K562 (cell line): ENCODE measurements around the gene LMAN2. TPM values are rescaled to one million over a fixed set of nuclear protein-coding genes. Genes with fewer than 3 reads are reported as not detected.

Source experiments
- ATAC-seq: fragments of 200-7000 bp; cut with Tn5 transposase; 3 replicates; pipeline ENCODE4 v1.9.1; 2020; ENCODE audit warnings: moderate library complexity
- BruUV-seq: library from RNA; stranded (reverse); fragments of 400-500 nt; replicated peaks from 2 replicates; lab custom pipeline; 2021; lab: Mats Ljungman, UMichigan
- CTCF ChIA-PET: fragments of 300-600 bp; formaldehyde crosslinking; extraction: SDS; loops from one replicate; lab custom pipeline; 2021; ENCODE audit warnings: low intra/inter-chr PET ratio; lab: Yijun Ruan, JAX
- POLR2A ChIA-PET: fragments of 300-600, 350-650 bp; sonication (Branson Sonifier 250); formaldehyde crosslinking; extraction: SDS; loops from one replicate; lab custom pipeline; 2021; ENCODE audit warnings: antibody characterized with exemption, inconsistent platforms; lab: Yijun Ruan, JAX
- DNase-seq, 4 experiments: peaks; one replicate each; pipeline versions ENCODE4 v3.0.0 to v3.0.0-alpha.2; 2011 to 2018; ENCODE audit warnings: low spot score in 3 of 4, mixed read lengths in 3 of 4; ENCODE audit errors: extremely low read depth in 1 of 4
- FAIRE-seq: peaks from 2 replicates; lab custom pipeline; 2011; peaks lifted over from hg19 to GRCh38; lab: Jason Lieb, UNC
- H2AFZ ChIP-seq: 2 replicates; pipeline ENCODE4 v1.6.0; 2011; ENCODE audit warnings: low read depth, low read length, control low read depth, inconsistent platforms
- H3K27ac ChIP-seq: fragments of 200-600 bp; 3 replicates; pipeline ENCODE4 v1.8.0; 2011; ENCODE audit warnings: low read depth, mild to moderate bottlenecking, control low read depth, inconsistent platforms, low read length, moderate library complexity, mixed read lengths; ENCODE audit errors: extremely low read depth
- H3K27me3 ChIP-seq, 2 experiments: fragments of 300-600 bp in 1 of 2; 2 replicates in 1 of 2; 3 replicates in 1 of 2; pipeline versions ENCODE4 v1.6.0 to v1.8.0; 2011; ENCODE audit warnings: inconsistent platforms in 2 of 2, low read length in 2 of 2, mild to moderate bottlenecking in 1 of 2, mixed read lengths in 1 of 2, moderate library complexity in 1 of 2; ENCODE audit not compliant: control insufficient read depth in 2 of 2, insufficient read depth in 2 of 2
- H3K36me3 ChIP-seq: fragments of 300-600 bp; 3 replicates; pipeline ENCODE4 v1.8.0; 2011; ENCODE audit warnings: mild to moderate bottlenecking, low read length, inconsistent platforms; ENCODE audit not compliant: control insufficient read depth, insufficient read depth
- H3K4me1 ChIP-seq, 2 experiments: fragments of 200-600 bp in 1 of 2; replicated peaks in 1 of 2; 2 replicates in 1 of 2; 3 replicates in 1 of 2; pipeline versions ENCODE4 v1.5.1 to v1.8.0; 2011; ENCODE audit warnings: inconsistent platforms in 2 of 2, low read length in 2 of 2, mild to moderate bottlenecking in 1 of 2, mixed read lengths in 1 of 2, moderate library complexity in 1 of 2; ENCODE audit not compliant: control insufficient read depth in 2 of 2, insufficient read depth in 2 of 2
- H3K4me2 ChIP-seq: 2 replicates; pipeline ENCODE4 v1.6.1; 2011; ENCODE audit warnings: low read length, control low read depth, inconsistent platforms, mixed read lengths; ENCODE audit not compliant: insufficient read depth
- H3K4me3 ChIP-seq: fragments of 200-600 bp; sonication (generic), shearing (Covaris generic); 2 replicates; pipeline ENCODE4 v1.5.1; 2016; ENCODE audit warnings: control low read depth, inconsistent platforms
- H3K79me2 ChIP-seq: fragments of 200-600 bp; 3 replicates; pipeline ENCODE4 v1.8.0; 2011; ENCODE audit warnings: low read length, inconsistent platforms; ENCODE audit not compliant: control insufficient read depth, insufficient read depth
- H3K9ac ChIP-seq, 2 experiments: 2 replicates each; pipeline versions ENCODE4 v1.6.0 to v1.6.1; 2011; ENCODE audit warnings: low read depth in 2 of 2, low read length in 2 of 2, control low read depth in 1 of 2, inconsistent platforms in 1 of 2, mild to moderate bottlenecking in 1 of 2, mixed read lengths in 1 of 2; ENCODE audit not compliant: insufficient read depth in 1 of 2
- H3K9me1 ChIP-seq: one replicate; pipeline ENCODE4 v1.6.0; 2011; ENCODE audit warnings: inconsistent platforms, mild to moderate bottlenecking, low read length, moderate library complexity; ENCODE audit not compliant: control insufficient read depth, insufficient read depth
- H3K9me3 ChIP-seq: replicated peaks from 2 replicates; pipeline ENCODE4 v1.5.1; 2011; ENCODE audit warnings: low read depth, low read length, inconsistent platforms; ENCODE audit not compliant: control insufficient read depth, insufficient read depth
- H4K20me1 ChIP-seq: replicated peaks from 2 replicates; pipeline ENCODE4 v1.6.1; 2011; ENCODE audit warnings: low read length, inconsistent platforms, mixed read lengths; ENCODE audit not compliant: control insufficient read depth, insufficient read depth
- POLR2A ChIP-seq: fragments of 450-650 bp; conservative IDR thresholded peaks from 2 replicates; pipeline ENCODE4 v1.6.1; 2016
- POLR2G ChIP-seq: fragments of 200-400 bp; formaldehyde crosslinking; IDR thresholded peaks from 2 replicates; pipeline ENCODE4 v1.6.1; 2017; ENCODE audit warnings: low read depth, mild to moderate bottlenecking, antibody characterized with exemption, low read length, moderate library complexity
- PRMT5 ChIP-seq: sonication (generic); formaldehyde crosslinking; IDR thresholded peaks from 2 replicates; pipeline ENCODE4 v1.5.0; 2020; ENCODE audit warnings: missing genetic modification reagents
- WGBS: fragments of 100-300 bp; shearing (Covaris generic); methylation state at CpG from one replicate; pipeline ENCODE4 v1.1.6; 2016; ENCODE audit warnings: low coverage, mixed read lengths; ENCODE audit not compliant: insufficient coverage; ENCODE audit errors: missing lambda C conversion rate; 5-methylcytosine and 5-hydroxymethylcytosine counted together
- in situ Hi-C: fragments of 300-500 bp; cut with MboI; formaldehyde crosslinking; loops from 4 replicates; pipeline ENCODE4 v1.15.0; 2018; ENCODE audit warnings: inconsistent platforms, mixed read lengths
- intact Hi-C: fragments of 100-400 bp; cut with micrococcal nuclease; formaldehyde crosslinking; loops from 2 replicates; pipeline ENCODE4 v1.14.2; 2022
- polyA plus RNA-seq, 8 experiments: library from polyadenylated mRNA; depleted of rRNA in 4 of 8; stranded (reverse) in 5 of 8; unstranded in 3 of 8; fragments of >200 nt; fragmentation: Nextera tagmentation in 2 of 8; fragmentation: Illumina TruSeq in 1 of 8; extraction: Ambion mirVana in 2 of 8; extraction: Trizol in 1 of 8; gene quantifications; 2 replicates each; pipeline versions ENCODE4 v1.2.1 to v1.2.3, GENCODE V29; 2011 to 2014; ENCODE audit warnings: inconsistent platforms in 1 of 8, missing spikeins in 1 of 8
- total RNA-seq, 7 experiments: library from RNA; depleted of rRNA in 6 of 7; stranded (reverse); fragments of >200 nt in 6 of 7; fragmentation: Illumina TruSeq in 2 of 7; extraction: Trizol in 2 of 7; gene quantifications; 2 replicates each; pipeline versions ENCODE4 v1.2.1 to v1.2.3, GENCODE V29; 2011 to 2021; ENCODE audit warnings: low replicate concordance in 1 of 7
- TF ChIP-seq, protein P1 (sequence below): fragments of 250-450 bp; sonication (Bioruptor Pico); IDR thresholded peaks from 2 replicates; pipeline ENCODE4 v1.8.0; 2021; ENCODE audit warnings: borderline replicate concordance, mild to moderate bottlenecking, moderate library complexity; ENCODE audit not compliant: poor library complexity, severe bottlenecking

LMAN2 gene
- total and polyA plus RNA-seq, 9 of the 15 experiments (the other 6 are each of a cell fraction or from before 2014, with no cell fraction given) = 2.7 to 254 (median 136) TPM

DNA sequence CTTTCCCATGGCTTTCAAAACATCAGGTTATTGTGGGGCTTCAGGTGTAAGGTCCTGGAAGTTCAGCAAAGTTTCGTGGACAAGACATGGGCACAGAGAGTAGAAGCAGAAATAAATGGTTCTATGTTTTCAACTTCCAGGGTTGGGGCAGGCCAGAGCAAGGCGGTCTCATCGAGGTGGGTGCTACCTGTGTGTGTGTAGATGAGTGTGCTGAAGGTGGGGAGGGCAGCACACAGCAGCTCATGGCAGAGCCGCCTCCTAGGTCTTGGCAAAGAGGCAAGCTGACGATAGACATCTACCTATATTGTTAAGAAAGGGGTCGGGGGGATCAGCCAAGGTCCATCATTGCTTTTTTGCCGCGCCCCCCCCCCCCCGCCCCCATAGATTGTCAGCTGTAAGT, 51.8 kb downstream of the LMAN2 start:
- in situ Hi-C loops (no loop called here), intact Hi-C loops (loop anchor here (1.0 to 5.0 kb wide), 2 partner anchors 167 to 185 kb away; partner anchors contain the start of gene NSD1)
- 84% methylated on average over 8 of the region's 9 CpGs for WGBS
- H3K4me1 ChIP-seq = peaks cover 16 to 26% of the 10 kb centered on the region in 2 experiments
- BruUV-seq = no TSS peak
- H2AFZ ChIP-seq = no peak overlapping the region
- no peaks in the 10 kb centered on the region for H3K27me3 ChIP-seq
- H3K4me2 ChIP-seq = no peak overlapping the region
- ChIA-PET CTCF (no interaction called here), POLR2A (interaction anchor here (1.1 to 1.2 kb wide), 2 partner anchors 11 to 52 kb away, joined by 3 to 5 read pairs; partner anchors contain the start of gene LMAN2)
- H3K27ac ChIP-seq = peak overlapping the region; percentile 16; the same call in 1 of the 3 replicates
- H3K4me3 ChIP-seq = no peak overlapping the region
- peak overlapping the region in 1 of 2 experiments; percentile 78; a peak in 2 of 4 replicates for H3K9ac ChIP-seq
- peaks cover 33% of the 10 kb centered on the region for H3K79me2 ChIP-seq
- TF ChIP-seq POLR2G = 0 out of 2 replicates have a peak, but pooled peaks have one; percentile 19
- TF ChIP-seq, protein P1, sequence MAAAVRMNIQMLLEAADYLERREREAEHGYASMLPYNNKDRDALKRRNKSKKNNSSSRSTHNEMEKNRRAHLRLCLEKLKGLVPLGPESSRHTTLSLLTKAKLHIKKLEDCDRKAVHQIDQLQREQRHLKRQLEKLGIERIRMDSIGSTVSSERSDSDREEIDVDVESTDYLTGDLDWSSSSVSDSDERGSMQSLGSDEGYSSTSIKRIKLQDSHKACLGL = no peak
- peaks cover 58% of the 10 kb centered on the region for H3K36me3 ChIP-seq
- no peaks in the 10 kb centered on the region for H3K9me3 ChIP-seq
- peaks cover 10% of the 10 kb centered on the region; the same call in 1 of the 2 replicates for H4K20me1 ChIP-seq
- H3K9me1 ChIP-seq = no peaks in the 10 kb centered on the region
- ATAC-seq (no peak), FAIRE-seq (no peak), DNase-seq (no peak)

DNA sequence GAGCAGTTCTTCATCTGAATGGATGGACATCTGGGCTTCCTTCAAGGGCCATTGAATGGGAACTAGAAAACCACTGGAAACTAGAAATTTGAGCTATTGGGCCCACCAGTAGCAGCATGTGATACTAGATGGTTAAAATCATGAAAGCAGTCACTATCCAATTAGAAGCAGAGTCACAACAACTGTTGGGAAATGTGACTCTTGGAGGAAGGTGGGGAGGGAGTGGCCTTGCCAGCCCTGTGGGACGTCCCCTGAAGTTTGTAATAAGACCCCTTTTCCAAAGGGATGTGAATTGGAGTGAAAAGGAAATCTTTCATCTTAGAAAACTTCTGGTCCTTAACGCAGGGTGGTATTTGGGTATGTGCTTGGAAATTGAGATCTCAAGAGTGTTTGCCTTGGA, 53.5 kb downstream of the LMAN2 start:
- POLR2A ChIA-PET = interaction anchor here (0.5 to 1.8 kb wide), 7 partner anchors 9 to 38 kb away, joined by 3 to 6 read pairs (median 3); no protein-coding TSS in a partner anchor
- H3K9me3 ChIP-seq = no peaks in the 10 kb centered on the region
- H3K4me2 ChIP-seq = no peak overlapping the region
- DNase-seq = no peak
- WGBS = 67% methylated on average over 2 of the region's 2 CpGs
- H3K36me3 ChIP-seq = peaks cover 74% of the 10 kb centered on the region
- 0 out of 2 replicates have a peak, but pooled peaks have one; percentile 16 for TF ChIP-seq POLR2A
- TF ChIP-seq PRMT5 (CRISPR knock-in tag) = no peak
- TF ChIP-seq, all 486 proteins: peak for 1
- H3K27me3 ChIP-seq = no peaks in the 10 kb centered on the region
- no peak overlapping the region for H3K9ac ChIP-seq
- no peaks in the 10 kb centered on the region for H3K9me1 ChIP-seq
- ATAC-seq = no peak
- no peak overlapping the region for H3K4me3 ChIP-seq
- in situ Hi-C loops (no loop called here), intact Hi-C loops (no loop called here)
- CTCF ChIA-PET = no interaction called here
- H4K20me1 ChIP-seq = peaks cover 10% of the 10 kb centered on the region; the same call in 1 of the 2 replicates
- H3K27ac ChIP-seq = no peak overlapping the region
- peaks cover 11 to 26% of the 10 kb centered on the region in 2 experiments; a peak in 4 of 5 replicates for H3K4me1 ChIP-seq
- BruUV-seq = no TSS peak
- peaks cover 15% of the 10 kb centered on the region for H3K79me2 ChIP-seq
- FAIRE-seq = no peak
- no peak overlapping the region for H2AFZ ChIP-seq
